BE2C (cell line): ENCODE results near the gene TMEM171.

Experiments used
- DNase-seq: peaks from one replicate; pipeline ENCODE4 v3.0.0-alpha.2; 2020
- H3K27me3 ChIP-seq: fragments of 250-450 bp; sonication (Bioruptor Pico); 2 replicates; pipeline ENCODE4 v1.5.1; 2020; ENCODE audit warnings: mild to moderate bottlenecking
- H3K36me3 ChIP-seq: fragments of 250-450 bp; sonication (Bioruptor Pico); 2 replicates; pipeline ENCODE4 v1.5.1; 2020; ENCODE audit warnings: mild to moderate bottlenecking
- H3K4me1 ChIP-seq: fragments of 250-450 bp; sonication (Bioruptor Pico); 2 replicates; pipeline ENCODE4 v1.5.1; 2020
- H3K4me3 ChIP-seq: 2 replicates; pipeline ENCODE4 v1.5.1; 2011; ENCODE audit warnings: low read depth, low read length
- H3K9me3 ChIP-seq: fragments of 250-450 bp; sonication (Bioruptor Pico); 2 replicates; pipeline ENCODE4 v1.5.1; 2020
- CTCF ChIP-seq: IDR thresholded peaks from 2 replicates; pipeline ENCODE4 v1.5.1; 2012; ENCODE audit warnings: mild to moderate bottlenecking, low read depth, low read length

TMEM171 gene

GRCh38 chr5:73095564-73096238 lies 24.7 kb upstream of the TMEM171 start:
- no peak for TF ChIP-seq CTCF
- H3K27me3 ChIP-seq = peaks cover 3% of the 10 kb centered on the region; the same call in 1 of the 2 replicates
- no peaks in the 10 kb centered on the region for H3K36me3 ChIP-seq
- H3K4me3 ChIP-seq = no peak overlapping the region
- DNase-seq = no peak
- H3K9me3 ChIP-seq = no peaks in the 10 kb centered on the region
- H3K4me1 ChIP-seq = no peaks in the 10 kb centered on the region

GRCh38 chr5:73096239-73096575 lies 24.2 kb upstream of the TMEM171 start:
- TF ChIP-seq CTCF = no peak
- H3K4me3 ChIP-seq = no peak overlapping the region
- no peaks in the 10 kb centered on the region for H3K9me3 ChIP-seq
- DNase-seq = no peak
- H3K4me1 ChIP-seq = no peaks in the 10 kb centered on the region
- peaks cover 3% of the 10 kb centered on the region; the same call in 1 of the 2 replicates for H3K27me3 ChIP-seq
- H3K36me3 ChIP-seq = no peaks in the 10 kb centered on the region

GRCh38 chr5:73097740-73098139 lies 22.6 kb upstream of the TMEM171 start:
- Histone ChIP-seq H3K36me3 (no peaks in the 10 kb centered on the region), H3K4me1 (no peaks in the 10 kb centered on the region), H3K4me3 (no peak overlapping the region), H3K9me3 (no peaks in the 10 kb centered on the region), H3K27me3 (peaks cover 7% of the 10 kb centered on the region)
- TF ChIP-seq CTCF = no peak
- DNase-seq = no peak

GRCh38 chr5:73100109-73100508 lies 20.3 kb upstream of the TMEM171 start:
- TF ChIP-seq CTCF = no peak
- peaks cover 7% of the 10 kb centered on the region for H3K27me3 ChIP-seq
- H3K36me3 ChIP-seq = no peaks in the 10 kb centered on the region
- no peaks in the 10 kb centered on the region for H3K4me1 ChIP-seq
- no peaks in the 10 kb centered on the region for H3K9me3 ChIP-seq
- H3K4me3 ChIP-seq = no peak overlapping the region
- no peak for DNase-seq

GRCh38 chr5:73103870-73104299 lies 16.5 kb upstream of the TMEM171 start:
- Histone ChIP-seq H3K4me1 (no peaks in the 10 kb centered on the region), H3K4me3 (no peak overlapping the region), H3K9me3 (no peaks in the 10 kb centered on the region), H3K27me3 (peaks cover 17% of the 10 kb centered on the region), H3K36me3 (no peaks in the 10 kb centered on the region)
- no peak for TF ChIP-seq CTCF
- DNase-seq = no peak

GRCh38 chr5:73104326-73104725 lies 16.0 kb upstream of the TMEM171 start:
- TF ChIP-seq CTCF = no peak
- Histone ChIP-seq H3K36me3 (no peaks in the 10 kb centered on the region), H3K27me3 (peaks cover 21% of the 10 kb centered on the region), H3K4me3 (no peak overlapping the region), H3K9me3 (no peaks in the 10 kb centered on the region), H3K4me1 (no peaks in the 10 kb centered on the region)
- no peak for DNase-seq
